ENCODE measurements around the gene HSPA9.

HSPA9 gene

GRCh38 chr5:138603249-138603920 lies 28.2 kb upstream of the HSPA9 start:
- DNase-seq (ENCODE audit: low read depth, low spot score) = no peak
- H3K4me3 ChIP-seq (ENCODE audit: low read depth, low read length) = no peak overlapping the region
- in situ Hi-C loops (cut with HindIII; ENCODE audit: low sequenced_read_pairs) = no loop called here
- TF ChIP-seq, protein P1, sequence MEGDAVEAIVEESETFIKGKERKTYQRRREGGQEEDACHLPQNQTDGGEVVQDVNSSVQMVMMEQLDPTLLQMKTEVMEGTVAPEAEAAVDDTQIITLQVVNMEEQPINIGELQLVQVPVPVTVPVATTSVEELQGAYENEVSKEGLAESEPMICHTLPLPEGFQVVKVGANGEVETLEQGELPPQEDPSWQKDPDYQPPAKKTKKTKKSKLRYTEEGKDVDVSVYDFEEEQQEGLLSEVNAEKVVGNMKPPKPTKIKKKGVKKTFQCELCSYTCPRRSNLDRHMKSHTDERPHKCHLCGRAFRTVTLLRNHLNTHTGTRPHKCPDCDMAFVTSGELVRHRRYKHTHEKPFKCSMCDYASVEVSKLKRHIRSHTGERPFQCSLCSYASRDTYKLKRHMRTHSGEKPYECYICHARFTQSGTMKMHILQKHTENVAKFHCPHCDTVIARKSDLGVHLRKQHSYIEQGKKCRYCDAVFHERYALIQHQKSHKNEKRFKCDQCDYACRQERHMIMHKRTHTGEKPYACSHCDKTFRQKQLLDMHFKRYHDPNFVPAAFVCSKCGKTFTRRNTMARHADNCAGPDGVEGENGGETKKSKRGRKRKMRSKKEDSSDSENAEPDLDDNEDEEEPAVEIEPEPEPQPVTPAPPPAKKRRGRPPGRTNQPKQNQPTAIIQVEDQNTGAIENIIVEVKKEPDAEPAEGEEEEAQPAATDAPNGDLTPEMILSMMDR (IDR thresholded peaks at IDR 0.05; ENCODE audit: low read depth, low read length) = no peak

DNA sequence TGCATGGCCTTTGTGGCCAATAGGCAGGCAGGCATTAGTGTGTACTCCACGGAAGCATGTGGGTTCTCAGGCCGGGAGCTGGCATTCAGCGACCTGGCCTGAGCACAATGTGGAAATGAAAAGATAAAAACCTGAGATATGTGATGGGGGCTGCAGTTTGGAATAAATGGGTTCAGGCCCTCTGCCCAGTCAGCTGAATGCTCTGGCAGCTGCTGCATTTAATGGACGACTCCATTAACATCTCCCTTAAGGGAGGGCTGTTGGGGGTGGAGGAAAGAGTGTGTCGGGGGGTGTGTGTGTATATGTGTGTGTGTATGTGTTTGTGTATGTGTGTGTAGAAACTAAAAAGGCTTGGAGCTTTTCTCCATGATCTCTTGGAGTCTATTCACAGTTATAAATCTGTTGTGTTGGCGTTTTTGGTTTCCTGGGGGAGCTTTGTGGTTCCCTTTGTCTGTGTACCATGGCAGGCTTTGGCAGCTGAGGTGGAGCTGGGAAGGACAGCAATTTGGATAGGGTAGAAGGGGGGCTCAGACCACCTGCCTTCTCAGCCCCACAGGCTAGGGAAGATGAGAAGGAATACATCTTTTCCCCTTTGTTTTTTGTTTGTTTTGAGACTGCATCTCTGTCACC lies 27.3 kb upstream of the HSPA9 start:
- TF ChIP-seq, protein P1 (IDR thresholded peaks at IDR 0.05; ENCODE audit: low read depth, low read length) = no peak
- no peak for DNase-seq (ENCODE audit: low read depth, low spot score)
- H3K4me3 ChIP-seq (ENCODE audit: low read depth, low read length) = no peak overlapping the region
- in situ Hi-C loops (cut with HindIII; ENCODE audit: low sequenced_read_pairs) = no loop called here

DNA sequence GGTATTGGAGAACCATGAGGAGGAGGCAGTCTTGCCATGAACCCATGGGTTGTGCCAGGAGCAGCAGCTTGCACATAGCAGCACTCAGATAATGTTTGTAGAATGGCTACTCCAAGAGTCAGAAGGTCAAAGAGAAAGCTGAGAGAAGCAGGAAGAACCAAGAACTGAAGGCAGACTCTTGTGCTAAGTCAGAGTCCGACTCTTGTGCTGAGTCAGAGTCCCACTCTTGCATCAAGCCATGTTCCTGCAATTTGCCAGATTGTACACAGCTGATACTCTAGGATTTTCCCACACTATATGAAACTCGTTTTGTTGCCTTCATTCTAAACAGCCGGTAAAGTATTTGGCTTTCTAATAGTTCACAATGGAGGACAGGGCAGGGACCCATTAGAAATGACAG lies 26.2 kb upstream of the HSPA9 start:
- TF ChIP-seq, protein P1 (IDR thresholded peaks at IDR 0.05; ENCODE audit: low read depth, low read length) = no peak
- peak; percentile 68 for DNase-seq (ENCODE audit: low read depth, low spot score)
- in situ Hi-C loops (cut with HindIII; ENCODE audit: low sequenced_read_pairs) = no loop called here
- H3K4me3 ChIP-seq (ENCODE audit: low read depth, low read length) = no peak overlapping the region

GRCh38 chr5:138600446-138600845 lies 25.2 kb upstream of the HSPA9 start:
- in situ Hi-C loops (cut with HindIII; ENCODE audit: low sequenced_read_pairs) = no loop called here
- no peak overlapping the region for H3K4me3 ChIP-seq (ENCODE audit: low read depth, low read length)
- TF ChIP-seq, protein P1 (IDR thresholded peaks at IDR 0.05; ENCODE audit: low read depth, low read length) = no peak
- DNase-seq (ENCODE audit: low read depth, low spot score) = no peak

- TF ChIP-seq, protein P1 (IDR thresholded peaks at IDR 0.05; ENCODE audit: low read depth, low read length) = no peak
- no peak overlapping the region for H3K4me3 ChIP-seq (ENCODE audit: low read depth, low read length)
- in situ Hi-C loops (cut with HindIII; ENCODE audit: low sequenced_read_pairs) = no loop called here
- no peak for DNase-seq (ENCODE audit: low read depth, low spot score)
Measured at GRCh38 chr5:138597661-138598400, 22.6 kb upstream of the HSPA9 start.

- TF ChIP-seq, protein P1 (IDR thresholded peaks at IDR 0.05; ENCODE audit: low read depth, low read length) = no peak
- H3K4me3 ChIP-seq (ENCODE audit: low read depth, low read length) = no peak overlapping the region
- no peak for DNase-seq (ENCODE audit: low read depth, low spot score)
- in situ Hi-C loops (cut with HindIII; ENCODE audit: low sequenced_read_pairs) = no loop called here
Measured at GRCh38 chr5:138596105-138596881, 21.1 kb upstream of the HSPA9 start.
